Gastroesophageal sphincter (tissue), 4 donors: ENCODE data around the gene EFR3B. TPM values are rescaled to one million over a fixed set of nuclear protein-coding genes. Genes with fewer than 3 reads are reported as not detected.

Experiments
- ATAC-seq: fragments of 150-250 bp; one replicate; pipeline ENCODE4 v1.9.1; 2016; ENCODE audit warnings: mild to moderate bottlenecking, moderate library complexity
- H3K27ac ChIP-seq, 4 donors: fragments of 200-600 bp; sonication (generic) in 3 of 4; 1 replicate in 3 of 4; 2 replicates in 1 of 4; pipeline ENCODE4 v1.5.1; 2016 to 2019
- H3K27me3 ChIP-seq: fragments of 200-600 bp; sonication (generic); one replicate; pipeline ENCODE4 v1.5.1; 2019
- H3K36me3 ChIP-seq, 2 donors: fragments of 200-600 bp; sonication (generic); one replicate each; pipeline ENCODE4 v1.5.1; 2019; ENCODE audit warnings: control low read depth in 1 of 2
- H3K4me1 ChIP-seq, 3 donors: fragments of 200-600 bp; sonication (generic); 1 replicate in 2 of 3; 2 replicates in 1 of 3; pipeline ENCODE4 v1.5.1; 2016 to 2019; ENCODE audit warnings: control low read depth in 2 of 3
- H3K4me3 ChIP-seq, 2 donors: fragments of 200-600 bp; sonication (generic); one replicate each; pipeline ENCODE4 v1.5.1; 2019; ENCODE audit warnings: mild to moderate bottlenecking in 1 of 2, moderate library complexity in 1 of 2
- H3K9me3 ChIP-seq, 3 donors: fragments of 200-600 bp; sonication (generic); one replicate each; pipeline ENCODE4 v1.5.1; 2017 to 2019; ENCODE audit warnings: control low read depth in 2 of 3
- CTCF ChIP-seq, 4 experiments: fragments of 200-600 bp in 2 of 4; fragments of 450-650 bp in 2 of 4; sonication (generic) in 1 of 4; IDR thresholded peaks; one replicate each; pipeline ENCODE4 v1.5.1; 2017 to 2019; ENCODE audit warnings: antibody characterized with exemption in 4 of 4, mild to moderate bottlenecking in 2 of 4, moderate library complexity in 2 of 4
- EP300 ChIP-seq: sonication (generic); formaldehyde crosslinking; IDR thresholded peaks from one replicate; pipeline ENCODE4 v1.6.1; 2017; ENCODE audit warnings: antibody characterized with exemption, mild to moderate bottlenecking
- POLR2A ChIP-seq, 2 donors: fragments of 450-650 bp; IDR thresholded peaks; one replicate each; pipeline ENCODE4 v1.6.1; 2017; ENCODE audit warnings: antibody characterized with exemption in 2 of 2, mild to moderate bottlenecking in 2 of 2, moderate library complexity in 1 of 2
- POLR2AphosphoS5 ChIP-seq: sonication (generic); formaldehyde crosslinking; IDR thresholded peaks from one replicate; pipeline ENCODE4 v1.6.1; 2017; ENCODE audit warnings: antibody characterized with exemption
- WGBS, 2 donors: methylation state at CpG; one replicate each; pipeline ENCODE4 v1.1.5; 2018; ENCODE audit warnings: low coverage in 1 of 2; 5-methylcytosine and 5-hydroxymethylcytosine counted together
- small RNA-seq, 4 donors: library from RNA; depleted of rRNA; stranded (forward); fragments of <200 nt; gene quantifications; one replicate each; pipeline ENCODE3, GENCODE V24; 2016
- total RNA-seq, 4 donors: library from RNA; depleted of rRNA; stranded (reverse); fragments of >200 nt; gene quantifications; one replicate each; pipeline ENCODE4 v1.1.0, GENCODE V29; 2016

The EFR3B gene
- total RNA-seq, 4 donors from 2014 or later: 0.67 to 2.4 (median 1.5) TPM

DNA sequence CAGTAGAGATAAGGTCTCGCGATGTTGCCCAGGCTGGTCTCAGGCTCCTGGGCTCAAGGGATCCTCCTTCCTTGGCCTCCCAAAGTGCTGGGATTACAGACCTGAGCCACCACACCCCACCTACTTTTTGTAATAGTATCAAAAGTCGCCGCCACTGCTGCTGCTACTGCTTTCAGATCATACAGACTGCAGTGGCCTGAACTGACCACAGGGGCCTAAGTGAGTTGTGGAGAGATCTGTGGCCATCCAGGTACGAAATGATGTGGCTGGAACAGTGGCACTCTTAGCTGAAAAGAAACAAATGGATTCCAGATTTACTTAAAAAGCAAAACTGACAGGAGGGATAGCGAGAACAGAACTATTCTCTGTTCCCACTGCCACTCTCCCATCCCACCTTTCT lies 159.4 kb downstream of the EFR3B start:
- TF ChIP-seq EP300 (no peak), POLR2A (IDR thresholded peaks at IDR 0.05) (no peak), POLR2AphosphoS5 (no peak)
- ATAC-seq: no peak
- no peak overlapping the region for H3K4me3 ChIP-seq
- H3K27me3 ChIP-seq: peaks cover 9% of the 10 kb centered on the region
- peaks cover 0 to 5% (median 0%) of the 10 kb centered on the region in 3 donors for H3K4me1 ChIP-seq
- no peaks in the 10 kb centered on the region for H3K9me3 ChIP-seq
- 82 to 95% methylated on average over 2 to 6 of the region's 6 CpGs for WGBS, 2 donors
- H3K36me3 ChIP-seq: no peaks in the 10 kb centered on the region
- H3K27ac ChIP-seq: no peak overlapping the region

- whole genome bisulfite sequencing, 2 donors: 100% methylated on average over 1 of the region's 7 CpGs
- H3K9me3 ChIP-seq: no peaks in the 10 kb centered on the region
- TF ChIP-seq POLR2A (IDR thresholded peaks at IDR 0.05) (no peak), EP300 (no peak), CTCF (IDR thresholded peaks at IDR 0.05) (no peak), POLR2AphosphoS5 (no peak)
- H3K27me3 ChIP-seq: peaks cover 9% of the 10 kb centered on the region
- no peaks in the 10 kb centered on the region for H3K4me1 ChIP-seq
- no peak overlapping the region for H3K4me3 ChIP-seq
- no peak overlapping the region for H3K27ac ChIP-seq
- no peak for ATAC-seq
- H3K36me3 ChIP-seq: no peaks in the 10 kb centered on the region
Observed at GRCh38 chr2:25201794-25202193, 159.9 kb downstream of the EFR3B start.

DNA sequence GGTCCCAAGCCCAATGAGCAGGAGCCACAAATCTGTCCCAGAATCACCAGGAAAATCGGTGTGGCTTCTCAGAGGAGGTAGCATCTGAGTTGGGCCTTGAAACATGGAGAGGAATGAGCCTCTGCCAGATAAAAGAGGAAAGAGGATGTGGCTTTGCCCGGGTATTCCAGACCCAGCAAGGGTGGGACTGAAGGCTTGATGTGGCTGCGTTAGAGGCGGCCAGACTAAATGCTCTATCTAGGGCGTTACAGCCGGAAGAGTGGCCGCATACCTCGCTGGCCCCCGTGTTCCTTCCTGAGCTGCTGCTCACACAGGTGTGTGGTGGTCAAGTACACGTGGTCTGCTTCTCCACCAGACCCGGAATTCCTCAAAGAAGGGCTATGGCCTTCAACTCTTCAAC lies 160.4 kb downstream of the EFR3B start:
- no peak for TF ChIP-seq POLR2A (IDR thresholded peaks at IDR 0.05)
- no peak for TF ChIP-seq POLR2AphosphoS5
- TF ChIP-seq EP300: no peak
- TF ChIP-seq CTCF (IDR thresholded peaks at IDR 0.05): no peak
- ATAC-seq: no peak
- Histone ChIP-seq H3K9me3 (no peaks in the 10 kb centered on the region), H3K27ac (no peak overlapping the region), H3K27me3 (peaks cover 9% of the 10 kb centered on the region), H3K36me3 (no peaks in the 10 kb centered on the region), H3K4me3 (no peak overlapping the region), H3K4me1 (no peaks in the 10 kb centered on the region)
- 79 to 90% methylated on average over 5 to 9 of the region's 11 CpGs for WGBS, 2 donors

DNA sequence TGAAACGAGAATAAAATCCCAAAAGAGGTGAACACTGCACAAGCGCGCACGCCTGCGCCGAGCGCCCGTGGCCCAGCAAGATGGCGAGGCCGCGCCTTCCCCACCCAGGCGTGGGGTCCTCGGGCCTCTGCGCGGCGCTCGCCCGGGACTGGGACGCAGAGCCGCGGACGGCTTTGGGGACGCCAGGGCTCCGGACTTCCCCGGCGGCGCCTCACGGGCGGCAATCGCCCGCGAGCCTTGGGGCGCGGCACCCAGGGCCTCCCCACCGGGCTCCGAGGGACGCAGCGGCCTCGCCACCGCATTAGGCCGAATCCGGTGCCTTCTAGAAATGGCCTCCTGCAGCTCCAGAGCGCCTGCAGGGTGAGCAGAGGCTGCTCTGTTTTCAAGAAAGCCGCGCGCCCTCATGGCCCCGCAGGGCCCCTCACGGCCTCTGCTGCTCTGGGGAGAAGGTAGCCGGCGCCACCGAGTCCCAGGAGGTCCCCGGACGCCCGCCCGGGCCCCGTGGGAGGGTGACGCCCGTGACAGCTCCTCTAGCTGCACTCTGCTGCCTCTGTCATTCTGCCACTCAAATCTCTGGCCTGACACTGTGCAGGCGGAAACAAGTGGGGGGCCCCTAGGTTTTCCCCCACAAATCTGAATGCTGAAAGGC lies 162.4 kb downstream of the EFR3B start:
- Histone ChIP-seq H3K27me3 (peaks cover 9% of the 10 kb centered on the region), H3K9me3 (no peaks in the 10 kb centered on the region), H3K4me3 (peak overlapping the region in 1 of 2 donors; percentile 35), H3K36me3 (no peaks in the 10 kb centered on the region), H3K4me1 (no peaks in the 10 kb centered on the region), H3K27ac (no peak overlapping the region)
- no peak for TF ChIP-seq POLR2AphosphoS5
- no peak for TF ChIP-seq EP300
- ATAC-seq: no peak
- WGBS, 2 donors: 52 to 65% methylated on average over 11 to 13 of the region's 59 CpGs

- WGBS, 2 donors: 71% methylated on average over 1 of the region's 5 CpGs; no CpG with 5 or more reads in 1 of the 2 donors
- H3K36me3 ChIP-seq: no peaks in the 10 kb centered on the region
- peaks cover 9% of the 10 kb centered on the region for H3K27me3 ChIP-seq
- H3K4me3 ChIP-seq: no peak overlapping the region
- H3K9me3 ChIP-seq: no peaks in the 10 kb centered on the region
- ATAC-seq: no peak
- H3K4me1 ChIP-seq: no peaks in the 10 kb centered on the region
- H3K27ac ChIP-seq: no peak overlapping the region
- TF ChIP-seq EP300: no peak
- no peak for TF ChIP-seq POLR2AphosphoS5
- no peak for TF ChIP-seq CTCF (IDR thresholded peaks at IDR 0.05)
- TF ChIP-seq POLR2A (IDR thresholded peaks at IDR 0.05): no peak
Observed at GRCh38 chr2:25207078-25207545, 165.2 kb downstream of the EFR3B start.

Small RNA genes within 50 kb of the gene (small RNA-seq; reads per million reads assigned to genes)
- gene RF00019 (0 reads per million in 4 donors), gene RN7SL856P (0 reads per million in 4 donors)

Other genes with a start within 250 kb of the EFR3B start
- 10 to 100 TPM; 11.8 to 12.4 (median 12.1) TPM for gene PTRHD1, start 248.7 kb upstream of the EFR3B start, total RNA-seq
- 1 to 10 TPM in 3 of 4 donors, under 1 TPM in 1; 0.31 to 3.8 (median 2.8) TPM for gene CENPO, start 248.7 kb upstream of the EFR3B start, total RNA-seq
- gene ADCY3, start 121.8 kb upstream of the EFR3B start, total RNA-seq: 10 to 100 TPM; 32.5 to 54.5 (median 39.9) TPM
- 10 to 100 TPM in 1 of 4 donors, 1 to 10 TPM in 3; 7.1 to 14.2 (median 8.6) TPM for gene DNAJC27, start 70.1 kb upstream of the EFR3B start, total RNA-seq
- 10 to 100 TPM in 1 of 4 donors, 1 to 10 TPM in 3; 2.5 to 24.4 (median 5.4) TPM for gene POMC, start 126.5 kb downstream of the EFR3B start, total RNA-seq